ENCODE results near the gene RMND5B.
"Not testable (repeated sequence)": the region's sequence is repeated elsewhere in the genome, so short reads cannot be mapped to it uniquely, and the experiment has no call there.

RMND5B gene

GRCh38 chr5:178130576-178131445 lies at the start of gene RMND5B:
Gene RMND5B (plus strand): TSS chr5:178131014. CDS start chr5:178138120, 7,106 bp downstream.
- DNase-seq = peak; percentile 84

- no peak for DNase-seq
These were observed 49.1 kb upstream of the RMND5B start for GRCh38 chr5:178081571-178082243.

- no peak for DNase-seq
These were observed 46.9 kb upstream of the RMND5B start for GRCh38 chr5:178083922-178084321.

- no peak for DNase-seq
These were observed 45.5 kb upstream of the RMND5B start for GRCh38 chr5:178085316-178085715.

GRCh38 chr5:178086266-178086665 lies 44.5 kb upstream of the RMND5B start:
- no peak for DNase-seq

- DNase-seq = not testable (repeated sequence)
These were observed 43.6 kb upstream of the RMND5B start for GRCh38 chr5:178087199-178087598.

- DNase-seq = no peak
These were observed 40.0 kb upstream of the RMND5B start for GRCh38 chr5:178090856-178091255.

GRCh38 chr5:178093134-178093533 lies 37.7 kb upstream of the RMND5B start:
- DNase-seq = no peak

- no peak for DNase-seq
These were observed 36.5 kb upstream of the RMND5B start for GRCh38 chr5:178094345-178094744.

GRCh38 chr5:178098685-178099084 lies 32.1 kb upstream of the RMND5B start:
- DNase-seq = no peak

- DNase-seq = no peak
These were observed 27.2 kb upstream of the RMND5B start for GRCh38 chr5:178103612-178104011.

GRCh38 chr5:178104492-178104891 lies 26.3 kb upstream of the RMND5B start:
- no peak for DNase-seq

- DNase-seq = no peak
These were observed 24.7 kb upstream of the RMND5B start for GRCh38 chr5:178106086-178106485.

- DNase-seq = no peak
These were observed 24.1 kb upstream of the RMND5B start for GRCh38 chr5:178106556-178107239.

GRCh38 chr5:178107756-178108310 lies 23.0 kb upstream of the RMND5B start:
- no peak for DNase-seq

GRCh38 chr5:178108446-178108845 lies 22.4 kb upstream of the RMND5B start:
- no peak for DNase-seq

- no peak for DNase-seq
These were observed 21.8 kb upstream of the RMND5B start for GRCh38 chr5:178108966-178109365.

GRCh38 chr5:178110511-178110910 lies 20.3 kb upstream of the RMND5B start:
- no peak for DNase-seq

GRCh38 chr5:178111925-178112324 lies 18.9 kb upstream of the RMND5B start:
- DNase-seq = no peak

- no peak for DNase-seq
These were observed 18.3 kb upstream of the RMND5B start for GRCh38 chr5:178112545-178112944.

- DNase-seq = peak; percentile 84
These were observed 17.6 kb upstream of the RMND5B start, which contains the start of gene N4BP3 for GRCh38 chr5:178113141-178113787. Gene N4BP3 (plus strand): TSS chr5:178113532. CDS start chr5:178119584, 6,052 bp downstream.

GRCh38 chr5:178113841-178114324 lies 16.9 kb upstream of the RMND5B start:
- no peak for DNase-seq

All from CD4-positive, alpha-beta T cell treated with Interleukin-15 for 1 hour (primary cell).